Lower leg skin (tissue), 3 donors: ENCODE data around the gene CAPN9.

Experiments
- POLR2A ChIP-seq, 2 donors: fragments of 450-650 bp; IDR thresholded peaks; one replicate each; pipeline ENCODE4 v1.6.1; 2016 to 2017; ENCODE audit warnings: antibody characterized with exemption in 2 of 2, mild to moderate bottlenecking in 1 of 2, moderate library complexity in 1 of 2
- TF ChIP-seq, protein P1 (sequence below), 3 donors: fragments of 450-650 bp; IDR thresholded peaks; one replicate each; pipeline ENCODE4 v1.5.1; 2016; ENCODE audit warnings: antibody characterized with exemption in 3 of 3, mild to moderate bottlenecking in 3 of 3, moderate library complexity in 2 of 3

DNA sequence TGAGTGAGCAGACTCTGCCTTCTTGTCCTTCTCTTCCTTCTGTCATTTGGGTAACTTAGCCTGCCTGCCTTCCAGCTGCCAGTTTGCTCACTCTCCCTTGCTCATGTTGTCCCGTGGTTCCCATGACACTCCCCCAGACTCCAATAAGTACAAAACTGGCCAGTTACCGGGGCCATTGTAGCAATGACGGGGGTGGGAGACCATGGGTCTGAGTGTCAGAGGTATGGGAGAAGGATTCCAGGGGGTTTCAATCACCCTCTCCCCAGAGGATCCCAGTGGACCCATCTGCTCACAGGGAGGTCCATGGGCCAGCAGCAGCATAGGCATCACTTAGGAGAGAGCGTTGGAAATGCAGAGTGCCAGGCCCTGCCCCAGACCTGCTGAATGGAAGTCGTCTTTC, 51.3 kb downstream of the CAPN9 start:
- TF ChIP-seq, protein P1, sequence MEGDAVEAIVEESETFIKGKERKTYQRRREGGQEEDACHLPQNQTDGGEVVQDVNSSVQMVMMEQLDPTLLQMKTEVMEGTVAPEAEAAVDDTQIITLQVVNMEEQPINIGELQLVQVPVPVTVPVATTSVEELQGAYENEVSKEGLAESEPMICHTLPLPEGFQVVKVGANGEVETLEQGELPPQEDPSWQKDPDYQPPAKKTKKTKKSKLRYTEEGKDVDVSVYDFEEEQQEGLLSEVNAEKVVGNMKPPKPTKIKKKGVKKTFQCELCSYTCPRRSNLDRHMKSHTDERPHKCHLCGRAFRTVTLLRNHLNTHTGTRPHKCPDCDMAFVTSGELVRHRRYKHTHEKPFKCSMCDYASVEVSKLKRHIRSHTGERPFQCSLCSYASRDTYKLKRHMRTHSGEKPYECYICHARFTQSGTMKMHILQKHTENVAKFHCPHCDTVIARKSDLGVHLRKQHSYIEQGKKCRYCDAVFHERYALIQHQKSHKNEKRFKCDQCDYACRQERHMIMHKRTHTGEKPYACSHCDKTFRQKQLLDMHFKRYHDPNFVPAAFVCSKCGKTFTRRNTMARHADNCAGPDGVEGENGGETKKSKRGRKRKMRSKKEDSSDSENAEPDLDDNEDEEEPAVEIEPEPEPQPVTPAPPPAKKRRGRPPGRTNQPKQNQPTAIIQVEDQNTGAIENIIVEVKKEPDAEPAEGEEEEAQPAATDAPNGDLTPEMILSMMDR (IDR thresholded peaks at IDR 0.05): no peak
- no peak for TF ChIP-seq POLR2A (IDR thresholded peaks at IDR 0.05)
